ENCODE measurements around the gene GARIN5B. TPM values are rescaled to one million over a fixed set of nuclear protein-coding genes. Genes with fewer than 3 reads are reported as not detected.

Gene GARIN5B
- total RNA-seq, 1 experiment from 2014 or later = not detected

DNA sequence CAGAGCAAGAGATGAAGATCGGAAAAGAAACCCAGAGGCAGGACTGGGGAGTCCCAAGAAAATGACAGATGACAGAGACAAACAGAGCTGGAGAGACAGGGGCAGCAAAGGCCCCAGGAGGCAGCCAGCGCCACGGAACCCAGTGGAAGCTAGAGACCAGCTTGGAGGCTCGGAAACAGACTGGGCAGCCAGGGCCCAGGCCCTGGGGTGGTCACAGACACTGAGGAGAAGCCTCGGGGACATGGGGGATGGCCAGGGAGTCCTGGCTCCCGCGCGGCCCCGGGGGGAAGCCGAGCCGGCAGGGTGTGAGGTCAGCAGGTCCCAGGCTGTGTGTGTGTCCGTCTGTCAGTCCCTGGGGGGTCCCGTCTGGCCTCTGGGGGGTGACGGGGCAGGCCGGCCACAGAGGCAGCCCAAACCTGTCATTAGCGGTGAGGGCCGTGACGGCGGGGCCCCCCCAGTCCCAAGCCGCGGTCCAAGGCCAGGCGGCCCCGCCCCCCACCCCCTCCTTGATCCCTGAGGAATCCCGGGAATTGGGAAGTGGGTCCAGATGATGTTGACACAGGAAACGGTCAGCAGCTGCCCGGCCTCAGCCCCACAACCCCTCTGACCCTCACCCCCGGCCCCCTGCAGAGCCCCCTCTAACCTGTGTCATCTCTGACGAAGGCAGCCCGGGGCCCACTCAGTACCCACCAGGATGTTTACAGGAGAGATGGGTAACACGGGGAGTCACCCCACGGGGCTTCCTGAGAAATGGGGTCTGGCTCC lies 11.1 kb upstream of the GARIN5B start:
- ChIA-PET CTCF (no interaction called here), POLR2A (ENCODE audit: low non-redundant PET) (no interaction called here)
- Histone ChIP-seq H3K9me3 (ENCODE audit: low read depth, low read length, poor library complexity, severe bottlenecking) (no peaks in the 10 kb centered on the region), H3K4me1 (ENCODE audit: insufficient read depth, low read length, poor library complexity, severe bottlenecking) (no peaks in the 10 kb centered on the region), H3K4me3 (ENCODE audit: low read depth, low read length, poor library complexity, severe bottlenecking) (no peak overlapping the region), H3K36me3 (ENCODE audit: insufficient read depth, low read length, poor library complexity, severe bottlenecking) (no peaks in the 10 kb centered on the region), H3K27ac (ENCODE audit: low read depth, low read length, poor library complexity, severe bottlenecking) (no peak overlapping the region), H3K27me3 (replicated peaks; ENCODE audit: insufficient read depth, low read depth, low read length, poor library complexity) (peaks cover 15% of the 10 kb centered on the region)
- TF ChIP-seq CTCF (conservative IDR thresholded peaks at IDR 0.05; ENCODE audit: low read depth, low read length) (no peak), EZH2 (IDR thresholded peaks at IDR 0.05; ENCODE audit: borderline replicate concordance, low read depth, low read length, poor library complexity, severe bottlenecking) (no peak)
- BruUV-seq (replicated peaks) = no TSS peak
- intact Hi-C loops (cut with micrococcal nuclease; ENCODE audit: unreplicated experiment) = no loop called here
- no peak for DNase-seq (ENCODE audit: low spot score)

DNA sequence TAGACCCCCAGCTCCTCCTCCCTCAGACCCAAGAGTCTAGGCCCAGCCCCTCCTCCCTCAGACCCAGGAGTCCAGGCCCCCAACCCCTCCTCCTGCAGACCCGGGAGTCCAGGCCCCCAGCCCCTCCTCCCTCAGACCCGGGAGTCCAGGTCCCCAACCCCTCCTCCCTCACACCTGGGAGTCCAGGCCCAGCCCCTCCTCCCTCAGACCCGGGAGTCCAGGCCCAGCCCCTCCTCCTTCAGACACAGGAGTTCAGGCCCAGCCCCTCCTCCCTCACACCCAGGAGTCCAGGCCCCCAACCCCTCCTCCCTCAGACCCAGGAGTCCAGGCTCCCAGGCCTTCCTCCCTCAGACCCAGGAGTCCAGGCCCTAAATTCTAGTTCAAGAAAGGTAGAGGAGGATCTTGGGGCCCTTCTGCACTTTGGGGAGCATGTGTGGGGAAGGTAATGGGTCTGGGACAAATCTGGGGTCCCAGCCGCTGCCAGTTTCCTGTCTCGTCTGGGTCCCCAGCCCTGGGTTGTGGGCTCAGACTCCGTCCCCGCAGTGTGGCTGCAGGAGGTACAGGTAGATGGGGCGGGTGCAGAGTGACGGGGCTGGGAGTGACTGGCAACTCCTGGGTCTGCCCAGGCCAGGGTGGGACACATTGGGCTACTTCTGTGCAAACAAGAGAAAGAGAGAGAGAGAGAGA lies 10.4 kb upstream of the GARIN5B start:
- ChIA-PET POLR2A (ENCODE audit: low non-redundant PET) (no interaction called here), CTCF (no interaction called here)
- no peak for DNase-seq (ENCODE audit: low spot score)
- BruUV-seq (replicated peaks) = no TSS peak
- H3K27me3 ChIP-seq (replicated peaks; ENCODE audit: insufficient read depth, low read depth, low read length, poor library complexity) = peaks cover 15% of the 10 kb centered on the region
- H3K4me1 ChIP-seq (ENCODE audit: insufficient read depth, low read length, poor library complexity, severe bottlenecking) = no peaks in the 10 kb centered on the region
- no peaks in the 10 kb centered on the region for H3K36me3 ChIP-seq (ENCODE audit: insufficient read depth, low read length, poor library complexity, severe bottlenecking)
- no peak overlapping the region for H3K27ac ChIP-seq (ENCODE audit: low read depth, low read length, poor library complexity, severe bottlenecking)
- H3K4me3 ChIP-seq (ENCODE audit: low read depth, low read length, poor library complexity, severe bottlenecking) = no peak overlapping the region
- TF ChIP-seq EZH2 (IDR thresholded peaks at IDR 0.05; ENCODE audit: borderline replicate concordance, low read depth, low read length, poor library complexity, severe bottlenecking) (no peak), CTCF (conservative IDR thresholded peaks at IDR 0.05; ENCODE audit: low read depth, low read length) (no peak)
- intact Hi-C loops (cut with micrococcal nuclease; ENCODE audit: unreplicated experiment) = no loop called here
- H3K9me3 ChIP-seq (ENCODE audit: low read depth, low read length, poor library complexity, severe bottlenecking) = no peaks in the 10 kb centered on the region

- intact Hi-C loops (cut with micrococcal nuclease; ENCODE audit: unreplicated experiment) = no loop called here
- Histone ChIP-seq H3K27me3 (replicated peaks; ENCODE audit: insufficient read depth, low read depth, low read length, poor library complexity) (peaks cover 15% of the 10 kb centered on the region), H3K4me3 (ENCODE audit: low read depth, low read length, poor library complexity, severe bottlenecking) (no peak overlapping the region), H3K27ac (ENCODE audit: low read depth, low read length, poor library complexity, severe bottlenecking) (no peak overlapping the region), H3K36me3 (ENCODE audit: insufficient read depth, low read length, poor library complexity, severe bottlenecking) (no peaks in the 10 kb centered on the region), H3K9me3 (ENCODE audit: low read depth, low read length, poor library complexity, severe bottlenecking) (no peaks in the 10 kb centered on the region), H3K4me1 (ENCODE audit: insufficient read depth, low read length, poor library complexity, severe bottlenecking) (no peaks in the 10 kb centered on the region)
- CTCF ChIA-PET = no interaction called here
- no peak for TF ChIP-seq CTCF (conservative IDR thresholded peaks at IDR 0.05; ENCODE audit: low read depth, low read length)
- no peak for TF ChIP-seq EZH2 (IDR thresholded peaks at IDR 0.05; ENCODE audit: borderline replicate concordance, low read depth, low read length, poor library complexity, severe bottlenecking)
- no peak for DNase-seq (ENCODE audit: low spot score)
- no TSS peak for BruUV-seq (replicated peaks)
- POLR2A ChIA-PET (ENCODE audit: low non-redundant PET) = no interaction called here
Observed at GRCh38 chr19:55372316-55373081, 9.4 kb upstream of the GARIN5B start.
